ENCODE measurements around the gene CCBE1.

CCBE1 gene

GRCh38 chr18:59610546-59611140, 86.6 kb downstream of the CCBE1 start:
- no peak for DNase-seq

- DNase-seq, result no peak
These were observed 87.6 kb downstream of the CCBE1 start for GRCh38 chr18:59609654-59610053.

GRCh38 chr18:59607471-59607870, 89.8 kb downstream of the CCBE1 start:
- DNase-seq, result no peak

GRCh38 chr18:59607078-59607379, 90.2 kb downstream of the CCBE1 start:
- no peak for DNase-seq

GRCh38 chr18:59606193-59607077, 90.8 kb downstream of the CCBE1 start:
- DNase-seq, result no peak

- no peak for DNase-seq
These were observed 91.5 kb downstream of the CCBE1 start for GRCh38 chr18:59605633-59606192.

- DNase-seq, result no peak
These were observed 92.3 kb downstream of the CCBE1 start for GRCh38 chr18:59604877-59605276.

GRCh38 chr18:59597049-59597448, 100.2 kb downstream of the CCBE1 start:
- no peak for DNase-seq

- no peak for DNase-seq
These were observed 103.9 kb downstream of the CCBE1 start for GRCh38 chr18:59593291-59593717.

GRCh38 chr18:59592624-59593023, 104.6 kb downstream of the CCBE1 start:
- no peak for DNase-seq

- DNase-seq, result no peak
These were observed 114.8 kb downstream of the CCBE1 start for GRCh38 chr18:59582395-59582794.

- no peak for DNase-seq
These were observed 117.7 kb downstream of the CCBE1 start for GRCh38 chr18:59579509-59579908.

GRCh38 chr18:59577386-59577655, 119.9 kb downstream of the CCBE1 start:
- no peak for DNase-seq

GRCh38 chr18:59576541-59577385, 120.5 kb downstream of the CCBE1 start:
- no peak for DNase-seq

GRCh38 chr18:59575995-59576394, 121.2 kb downstream of the CCBE1 start:
- DNase-seq, result no peak

- DNase-seq, result no peak
These were observed 123.3 kb downstream of the CCBE1 start for GRCh38 chr18:59573962-59574361.

GRCh38 chr18:59571902-59572301, 125.3 kb downstream of the CCBE1 start:
- DNase-seq, result no peak

- no peak for DNase-seq
These were observed 126.4 kb downstream of the CCBE1 start for GRCh38 chr18:59570796-59571195.

GRCh38 chr18:59570101-59570775, 127.0 kb downstream of the CCBE1 start:
- DNase-seq, result no peak

- DNase-seq, result no peak
These were observed 127.8 kb downstream of the CCBE1 start for GRCh38 chr18:59569390-59569791.

- DNase-seq, result no peak
These were observed 129.8 kb downstream of the CCBE1 start for GRCh38 chr18:59567431-59567830.

- no peak for DNase-seq
These were observed 130.7 kb downstream of the CCBE1 start for GRCh38 chr18:59566533-59566971.

- DNase-seq, result no peak
These were observed 131.3 kb downstream of the CCBE1 start for GRCh38 chr18:59565957-59566356.

Measured in activated CD8-positive, alpha-beta memory T cell treated with anti-CD3 and anti-CD28 coated beads for 24 hours (primary cell).